ENCODE measurements around the gene LRRK1.

LRRK1 gene, protein sequence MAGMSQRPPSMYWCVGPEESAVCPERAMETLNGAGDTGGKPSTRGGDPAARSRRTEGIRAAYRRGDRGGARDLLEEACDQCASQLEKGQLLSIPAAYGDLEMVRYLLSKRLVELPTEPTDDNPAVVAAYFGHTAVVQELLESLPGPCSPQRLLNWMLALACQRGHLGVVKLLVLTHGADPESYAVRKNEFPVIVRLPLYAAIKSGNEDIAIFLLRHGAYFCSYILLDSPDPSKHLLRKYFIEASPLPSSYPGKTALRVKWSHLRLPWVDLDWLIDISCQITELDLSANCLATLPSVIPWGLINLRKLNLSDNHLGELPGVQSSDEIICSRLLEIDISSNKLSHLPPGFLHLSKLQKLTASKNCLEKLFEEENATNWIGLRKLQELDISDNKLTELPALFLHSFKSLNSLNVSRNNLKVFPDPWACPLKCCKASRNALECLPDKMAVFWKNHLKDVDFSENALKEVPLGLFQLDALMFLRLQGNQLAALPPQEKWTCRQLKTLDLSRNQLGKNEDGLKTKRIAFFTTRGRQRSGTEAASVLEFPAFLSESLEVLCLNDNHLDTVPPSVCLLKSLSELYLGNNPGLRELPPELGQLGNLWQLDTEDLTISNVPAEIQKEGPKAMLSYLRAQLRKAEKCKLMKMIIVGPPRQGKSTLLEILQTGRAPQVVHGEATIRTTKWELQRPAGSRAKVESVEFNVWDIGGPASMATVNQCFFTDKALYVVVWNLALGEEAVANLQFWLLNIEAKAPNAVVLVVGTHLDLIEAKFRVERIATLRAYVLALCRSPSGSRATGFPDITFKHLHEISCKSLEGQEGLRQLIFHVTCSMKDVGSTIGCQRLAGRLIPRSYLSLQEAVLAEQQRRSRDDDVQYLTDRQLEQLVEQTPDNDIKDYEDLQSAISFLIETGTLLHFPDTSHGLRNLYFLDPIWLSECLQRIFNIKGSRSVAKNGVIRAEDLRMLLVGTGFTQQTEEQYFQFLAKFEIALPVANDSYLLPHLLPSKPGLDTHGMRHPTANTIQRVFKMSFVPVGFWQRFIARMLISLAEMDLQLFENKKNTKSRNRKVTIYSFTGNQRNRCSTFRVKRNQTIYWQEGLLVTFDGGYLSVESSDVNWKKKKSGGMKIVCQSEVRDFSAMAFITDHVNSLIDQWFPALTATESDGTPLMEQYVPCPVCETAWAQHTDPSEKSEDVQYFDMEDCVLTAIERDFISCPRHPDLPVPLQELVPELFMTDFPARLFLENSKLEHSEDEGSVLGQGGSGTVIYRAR (N-terminal part only)
- total RNA-seq, result 0.31 to 0.40 reads per million in 2 donors

DNA sequence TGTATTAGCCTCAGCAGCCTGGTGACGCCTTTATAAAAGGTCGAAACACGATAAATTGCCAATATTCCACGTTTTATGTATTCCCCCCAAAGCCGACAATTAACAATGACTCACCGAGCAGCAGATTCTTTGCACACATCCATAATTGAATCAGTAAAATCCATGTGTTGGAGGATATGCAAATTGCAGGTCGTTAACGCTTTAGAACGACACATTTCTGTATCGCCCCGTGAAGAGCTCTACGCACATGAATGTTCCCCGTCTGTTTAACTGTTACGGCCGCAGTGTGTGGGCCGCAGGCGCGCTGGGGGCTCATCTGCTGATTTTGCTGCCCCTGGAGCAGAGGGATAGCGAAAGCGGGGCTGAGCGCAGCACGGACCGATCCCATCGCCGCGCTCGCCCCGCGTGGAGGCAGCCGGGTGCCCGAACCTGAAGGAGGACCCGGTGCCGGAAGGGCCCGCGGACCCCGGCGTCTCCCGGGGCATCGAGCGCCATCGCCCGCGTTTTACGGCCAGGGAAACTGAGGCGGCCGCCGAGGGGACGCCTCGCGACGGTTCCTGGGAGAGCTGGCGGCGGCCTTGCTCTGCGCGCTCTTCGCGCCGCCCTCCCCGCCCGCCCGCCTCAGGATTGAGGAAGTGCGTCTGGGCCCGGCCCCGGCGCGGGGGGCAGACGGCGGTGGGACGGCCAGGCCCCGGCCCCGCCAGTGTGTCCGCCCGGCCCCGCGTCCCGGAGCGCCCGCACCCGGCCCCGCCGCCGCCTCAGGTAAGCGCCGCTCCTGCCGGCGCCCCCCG, at the start of gene LRRK1:
Gene LRRK1 (plus strand): TSS at position 668 of the 791 bp plus-strand sequence. CDS start 5,276 bp downstream, outside the sequence.
- DNase-seq, result peak in 1 of 5 experiments; percentile 24

DNA sequence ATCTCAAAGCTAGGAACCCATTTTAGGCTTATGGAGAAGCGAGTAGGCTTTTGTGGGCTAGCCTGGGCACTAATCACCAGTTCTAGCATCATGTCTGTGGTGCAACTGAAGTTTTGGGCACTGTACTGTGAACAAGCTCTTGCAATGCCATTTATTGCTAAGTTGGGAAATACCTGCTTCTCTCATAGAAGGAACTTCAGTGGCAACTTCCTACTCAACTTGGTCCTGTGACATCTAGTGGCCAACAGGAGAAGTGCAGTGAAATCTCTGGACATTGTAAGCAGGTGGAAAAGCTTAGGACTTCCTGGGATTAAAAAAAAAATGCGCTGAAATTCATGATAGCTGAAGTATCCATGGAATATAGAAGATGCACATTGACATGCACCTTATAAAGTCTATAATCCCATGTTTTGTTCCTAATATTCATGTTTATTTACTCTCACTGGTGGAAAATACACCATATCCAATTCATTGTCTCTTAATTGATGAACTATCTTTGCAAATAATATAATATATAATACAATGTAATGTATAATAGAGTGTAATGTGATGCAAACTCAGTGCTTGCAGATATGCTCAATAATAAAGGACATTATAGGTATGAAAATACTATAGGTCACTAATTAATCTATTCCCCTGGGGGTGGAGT, 46.0 kb upstream of the LRRK1 start:
- peak in 4 of 5 experiments; percentile 13 to 45 (median 16) for DNase-seq

DNA sequence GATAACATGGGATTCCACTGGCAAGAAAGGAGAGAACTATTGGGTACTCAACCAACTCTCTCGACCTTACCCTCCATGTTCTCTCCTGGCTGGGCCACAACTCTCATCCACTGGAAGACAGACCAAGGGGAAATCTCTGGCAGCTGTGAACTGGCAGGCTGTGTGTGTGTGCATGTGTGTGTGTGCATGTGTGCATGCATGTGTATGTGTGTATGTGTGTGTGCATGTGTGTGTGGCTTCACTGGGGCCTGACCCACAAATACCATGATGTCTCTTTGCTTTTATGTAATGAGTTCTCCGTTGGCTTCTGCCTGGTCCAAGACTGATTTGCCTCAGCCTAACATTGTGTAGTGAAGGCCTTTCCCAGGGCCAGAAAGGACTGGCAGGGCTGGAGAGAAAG, 43.7 kb upstream of the LRRK1 start:
- DNase-seq, result no peak

DNA sequence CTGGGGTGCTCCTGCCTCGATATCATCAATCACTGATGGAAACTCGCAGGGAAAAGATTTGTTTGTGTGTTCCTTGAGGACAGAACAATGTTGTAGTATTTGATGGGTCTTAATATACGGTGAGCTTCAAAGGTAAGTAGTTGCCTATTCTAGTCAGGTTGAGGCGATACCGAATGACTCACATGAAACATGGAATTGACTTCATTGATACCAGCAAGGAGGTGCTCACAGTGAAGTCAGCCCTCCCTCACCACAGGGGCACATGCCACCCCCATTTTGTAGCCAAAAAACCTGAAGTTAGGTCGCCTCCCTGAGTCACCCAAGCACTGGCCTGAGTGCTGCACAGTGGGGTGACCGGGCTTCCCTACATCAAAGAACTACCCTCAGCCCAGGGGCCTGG, 43.2 kb upstream of the LRRK1 start:
- DNase-seq, result no peak

DNA sequence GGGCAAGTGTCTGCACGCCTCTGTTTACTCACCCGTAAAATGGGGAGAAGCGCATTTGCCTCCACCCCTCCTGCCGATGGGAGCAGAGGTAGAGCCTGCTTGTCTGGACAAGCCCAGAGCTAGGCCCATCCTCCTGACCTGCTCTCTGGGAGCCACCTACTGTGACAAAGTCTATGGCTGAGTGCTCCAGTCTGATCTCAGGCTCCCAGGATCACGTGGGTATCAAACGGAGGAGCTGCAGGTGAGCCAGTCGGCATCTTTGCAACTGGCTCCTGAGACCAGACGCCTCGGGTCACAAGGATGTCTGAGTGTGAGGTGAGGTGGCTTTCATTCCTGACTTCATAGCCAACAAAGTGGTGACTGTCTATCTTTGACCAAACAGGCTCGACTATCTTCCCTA, 41.6 kb upstream of the LRRK1 start:
- no peak for DNase-seq

DNA sequence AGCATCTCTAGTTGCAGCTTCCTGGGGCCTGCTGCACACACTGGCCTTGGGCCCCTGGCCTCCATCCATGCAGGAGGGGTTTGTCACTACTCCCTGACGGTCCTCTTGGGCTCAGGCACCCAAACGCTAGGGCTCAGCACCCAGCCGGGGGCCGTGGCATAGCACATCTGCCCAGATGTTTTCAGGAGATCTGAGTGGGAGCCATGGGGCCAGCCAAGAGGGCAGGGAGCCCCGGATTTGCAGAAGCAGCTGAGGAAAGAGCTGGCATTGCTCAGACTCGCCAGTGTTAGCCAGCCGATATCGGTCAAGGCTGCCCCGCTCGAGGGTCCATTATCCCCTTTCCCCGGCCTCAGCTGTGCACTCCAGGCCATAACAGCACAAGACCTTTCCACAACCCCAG, 41.0 kb upstream of the LRRK1 start:
- no peak for DNase-seq

DNA sequence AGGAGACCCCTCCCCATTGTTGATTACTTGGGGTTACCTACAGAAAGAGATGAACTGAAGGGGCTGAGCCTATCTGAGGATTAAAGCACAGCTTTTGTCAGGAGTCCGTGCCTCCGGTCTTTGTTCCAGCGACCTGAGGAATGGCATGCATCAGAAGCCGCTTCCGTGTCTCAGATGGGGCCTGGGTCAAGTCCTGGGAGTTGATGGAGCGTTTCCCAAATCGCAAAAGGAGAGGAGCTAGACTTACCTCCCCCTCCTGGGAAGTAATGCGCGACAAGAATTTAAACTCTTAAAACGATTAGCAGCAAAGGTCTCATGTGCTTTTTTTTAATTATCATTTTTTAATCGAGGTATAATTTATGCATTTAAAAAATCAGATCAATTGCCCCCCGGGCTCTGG, 40.5 kb upstream of the LRRK1 start:
- no peak for DNase-seq

DNA sequence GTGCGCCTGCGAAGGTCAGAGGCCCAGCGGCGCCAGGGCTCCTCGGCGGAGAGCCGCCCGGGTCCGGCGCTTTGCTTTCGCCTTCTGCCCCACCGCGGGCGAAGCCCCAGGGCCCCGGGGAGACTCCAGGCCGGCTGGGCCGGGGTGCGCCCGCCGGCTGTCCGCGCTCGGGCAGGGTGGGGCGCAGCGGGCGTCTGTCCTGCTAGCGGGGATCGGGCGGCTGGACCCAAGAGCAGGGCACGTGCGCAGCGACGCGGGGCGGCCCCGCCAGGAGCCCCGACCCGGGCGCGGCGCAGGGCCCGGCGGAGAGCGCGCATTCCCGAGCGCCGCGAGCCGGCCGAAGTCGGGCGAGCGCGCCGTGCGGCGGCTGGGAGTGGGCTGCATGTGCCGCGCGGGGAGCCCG, 40.1 kb upstream of the LRRK1 start:
- DNase-seq, result no peak

DNA sequence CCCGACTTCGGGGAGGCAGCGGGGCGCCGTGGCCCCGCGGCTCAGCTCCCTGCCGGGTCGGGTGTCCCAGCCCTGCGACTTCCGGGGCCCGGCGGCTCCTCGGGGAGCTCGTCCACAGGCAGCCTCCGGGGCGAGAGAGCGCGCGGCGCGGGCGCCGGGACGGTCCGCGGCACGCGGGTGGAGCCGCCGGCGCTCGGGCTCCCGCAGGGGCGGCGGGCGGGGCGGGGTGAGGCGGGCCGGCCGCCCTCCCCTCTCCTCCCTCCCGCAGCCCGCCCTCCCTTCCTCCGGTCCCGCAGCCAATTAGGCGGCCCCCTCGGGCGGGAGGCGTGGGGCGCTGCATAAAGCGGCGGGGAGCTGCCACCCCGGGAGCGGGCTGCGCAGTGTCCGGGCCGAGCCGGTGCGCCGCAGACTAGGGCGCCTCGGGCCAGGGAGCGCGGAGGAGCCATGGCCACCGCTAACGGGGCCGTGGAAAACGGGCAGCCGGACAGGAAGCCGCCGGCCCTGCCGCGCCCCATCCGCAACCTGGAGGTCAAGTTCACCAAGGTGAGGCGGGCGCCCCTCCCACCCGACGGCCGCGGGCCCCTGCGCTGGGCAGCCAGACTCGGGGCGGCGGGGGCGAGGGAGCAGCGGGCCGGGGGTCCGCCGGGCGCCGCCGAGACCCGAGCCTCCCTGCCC, 39.6 kb upstream of the LRRK1 start, which contains the start of gene ALDH1A3:
Gene ALDH1A3 (plus strand): TSS at position 368 of the 675 bp plus-strand sequence. CDS start 77 bp downstream, at position 445.
- DNase-seq, result peak in 1 of 5 experiments; percentile 11

DNA sequence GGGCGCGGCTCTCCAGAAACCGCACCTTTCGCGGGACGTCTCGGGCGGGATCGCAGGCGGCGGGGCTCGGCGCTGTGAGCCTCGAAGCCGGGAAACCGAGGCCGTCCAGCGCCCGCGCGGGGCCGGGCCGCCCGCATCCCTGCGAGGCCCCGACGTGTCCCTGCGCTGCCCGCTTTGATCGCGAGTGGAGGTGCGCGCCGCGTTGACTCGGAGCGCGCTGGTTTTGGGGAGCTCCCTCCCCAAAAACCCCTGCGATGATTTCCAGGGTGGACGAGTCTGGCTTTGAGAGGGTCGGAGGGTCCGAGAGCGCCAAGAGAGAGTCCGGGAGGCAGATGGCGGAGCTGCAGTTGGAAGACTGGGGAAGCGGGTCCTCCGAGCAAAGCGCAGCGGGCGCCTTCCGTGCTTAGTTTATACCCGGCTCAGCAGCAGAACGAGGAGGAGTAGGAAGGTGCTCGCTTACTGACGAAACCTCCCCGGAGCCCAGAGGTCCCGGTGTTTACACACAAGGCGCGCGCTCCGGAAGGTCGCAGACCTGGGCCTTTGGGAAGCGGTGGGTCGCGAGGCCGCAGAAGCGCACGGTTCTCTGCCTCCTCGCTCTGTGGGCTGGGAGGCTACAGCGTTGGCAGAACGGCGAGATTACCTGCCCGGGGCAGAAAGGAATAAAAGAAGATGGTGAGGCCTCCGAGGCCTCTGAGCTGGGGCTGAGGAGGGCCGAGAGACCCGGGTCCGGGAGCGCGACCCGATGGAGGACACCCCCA, 38.8 kb upstream of the LRRK1 start:
- DNase-seq, result no peak

DNA sequence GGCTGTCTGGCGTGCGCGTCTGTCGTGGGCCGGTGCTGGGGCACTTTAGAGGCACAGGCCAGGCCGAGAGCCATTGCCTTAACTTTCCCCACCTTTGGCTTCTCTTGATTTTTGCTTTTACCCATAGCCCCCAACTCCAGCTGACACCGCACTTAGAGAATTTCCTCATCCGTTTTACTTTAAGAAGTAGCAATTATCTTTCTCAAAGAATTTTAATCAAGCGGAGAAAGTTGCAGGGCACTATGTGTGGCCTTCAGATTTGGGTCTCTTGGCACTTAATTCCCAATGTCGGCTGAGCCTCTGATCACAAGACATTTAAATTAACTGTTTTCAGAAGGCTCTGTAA, 38.3 kb upstream of the LRRK1 start:
- DNase-seq, result no peak

DNA sequence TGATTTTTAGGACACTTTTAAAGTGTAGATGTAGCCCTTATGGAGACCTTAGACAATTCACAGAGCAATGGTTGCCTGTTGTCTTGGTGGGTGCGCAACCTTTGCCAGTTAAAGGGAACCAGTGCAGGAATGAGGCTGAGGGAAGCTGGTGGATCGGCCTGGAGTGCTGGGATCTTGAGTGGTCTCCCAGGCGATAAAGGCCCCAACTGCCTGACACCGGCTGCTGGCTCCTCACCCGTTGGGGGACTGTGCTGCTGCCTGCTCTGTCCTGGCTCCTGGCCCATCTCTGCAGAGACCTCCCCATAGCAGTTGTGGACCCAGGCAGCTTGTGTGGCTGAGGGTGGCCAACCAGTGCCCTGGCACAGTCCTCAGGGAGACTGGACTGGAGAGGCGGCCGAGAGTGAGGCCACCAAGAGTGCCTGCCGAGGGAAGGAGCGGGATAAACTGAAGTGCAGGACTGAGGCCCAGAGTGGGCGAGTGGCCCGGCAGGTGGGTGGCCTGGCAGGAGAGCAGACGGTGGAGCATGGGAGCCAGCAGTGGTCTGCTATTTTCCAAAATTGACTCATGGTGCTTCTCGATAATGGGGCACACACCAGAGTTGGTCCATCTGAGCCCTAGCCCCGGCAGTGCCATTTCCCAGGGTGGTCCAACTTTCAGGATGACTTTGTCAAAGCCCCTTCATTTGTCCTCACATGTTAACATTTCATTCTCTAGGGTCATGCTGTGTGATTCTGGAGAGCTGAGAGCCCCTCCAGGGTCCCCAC, 37.4 kb upstream of the LRRK1 start:
- DNase-seq, result no peak

DNA sequence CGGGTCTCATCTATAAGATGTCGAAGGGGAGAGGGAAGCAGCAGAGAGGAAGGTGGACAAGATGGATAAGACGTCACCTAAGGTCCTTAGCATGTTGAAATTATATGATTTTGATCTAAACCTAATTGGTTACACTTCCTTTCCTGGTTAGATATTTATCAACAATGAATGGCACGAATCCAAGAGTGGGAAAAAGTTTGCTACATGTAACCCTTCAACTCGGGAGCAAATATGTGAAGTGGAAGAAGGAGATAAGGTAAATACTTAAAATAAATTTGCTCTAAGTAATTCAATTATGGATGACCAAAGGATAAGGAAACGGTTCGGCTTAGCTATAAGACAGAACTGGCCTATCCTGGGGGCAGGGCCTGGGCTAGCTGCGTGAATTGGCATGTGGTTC, 34.0 kb upstream of the LRRK1 start:
- DNase-seq, result no peak

DNA sequence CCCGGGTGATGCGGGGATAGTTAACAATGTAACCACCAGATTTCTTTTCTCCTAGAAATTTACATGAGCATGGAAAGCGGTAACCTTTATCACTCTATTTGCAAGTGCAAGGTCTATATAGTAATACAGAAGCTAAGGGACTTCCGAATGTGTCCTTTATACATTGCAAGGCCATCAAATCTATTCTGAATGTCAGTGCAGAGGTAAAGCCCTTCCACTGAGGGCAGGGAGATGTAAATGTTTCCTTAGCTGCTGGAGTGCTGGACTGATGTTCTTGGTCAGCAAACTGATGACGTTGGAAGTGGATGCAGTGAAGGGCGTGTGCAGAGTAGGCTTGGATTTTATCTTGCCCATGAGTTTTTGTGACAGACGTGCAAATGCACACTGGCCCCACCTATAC, 33.3 kb upstream of the LRRK1 start:
- no peak for DNase-seq

DNA sequence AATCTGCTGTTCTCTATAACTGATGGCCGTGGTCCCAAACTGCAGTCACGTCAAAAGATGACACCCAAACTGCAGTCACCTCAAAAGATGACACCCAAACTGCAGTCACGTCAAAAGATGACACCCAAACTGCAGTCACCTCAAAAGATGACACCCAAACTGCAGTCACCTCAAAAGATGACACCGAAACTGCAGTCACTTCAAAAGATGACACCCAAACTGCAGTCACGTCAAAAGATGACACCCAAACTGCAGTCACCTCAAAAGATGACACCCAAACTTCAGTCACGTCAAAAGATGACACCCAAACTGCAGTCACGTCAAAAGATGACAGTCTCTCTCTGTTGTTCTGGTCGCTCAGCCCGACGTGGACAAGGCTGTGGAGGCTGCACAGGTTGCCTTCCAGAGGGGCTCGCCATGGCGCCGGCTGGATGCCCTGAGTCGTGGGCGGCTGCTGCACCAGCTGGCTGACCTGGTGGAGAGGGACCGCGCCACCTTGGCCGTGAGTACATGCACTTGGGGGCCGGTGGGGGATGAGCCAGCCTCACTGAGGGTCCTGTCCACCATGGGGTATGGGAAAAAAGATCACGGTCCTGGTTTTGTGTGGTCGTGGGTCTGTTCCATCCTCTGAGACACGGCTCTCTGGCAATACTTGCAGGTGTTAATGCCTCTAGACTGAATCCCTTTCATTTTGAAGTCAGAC, 31.8 kb upstream of the LRRK1 start:
- no peak for DNase-seq

DNA sequence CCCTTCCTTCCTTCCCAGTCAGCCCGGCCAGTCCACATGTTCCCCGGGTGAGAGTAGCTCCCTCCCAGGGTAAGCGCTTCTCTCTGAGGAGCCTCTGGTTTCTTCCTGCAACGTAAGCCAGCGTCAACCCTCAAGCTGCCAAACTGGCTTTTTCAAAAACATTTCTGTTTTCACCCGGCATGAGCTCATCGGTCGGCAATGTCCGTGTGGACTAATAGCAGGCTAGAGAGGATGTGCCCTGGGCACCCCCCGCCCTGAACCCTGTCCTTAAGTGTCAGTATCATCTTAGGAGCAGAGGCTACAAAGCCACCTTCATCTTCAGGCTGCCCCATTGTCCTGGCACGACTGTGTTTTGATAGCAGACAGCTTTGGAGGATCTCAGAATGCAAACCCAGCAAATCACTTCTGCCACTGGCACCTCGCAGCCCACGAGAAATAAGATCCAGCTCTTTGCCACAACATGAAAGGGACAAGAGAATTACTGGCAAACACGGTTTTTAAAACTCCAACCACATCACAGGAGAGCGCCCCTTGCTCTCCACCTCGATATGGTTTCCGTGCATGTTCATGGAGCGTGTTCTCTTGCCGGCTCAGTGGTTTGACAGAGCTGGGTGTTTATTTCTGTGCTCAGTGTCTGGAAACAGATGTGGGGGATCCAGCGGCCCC, 29.6 kb upstream of the LRRK1 start:
- no peak for DNase-seq

DNA sequence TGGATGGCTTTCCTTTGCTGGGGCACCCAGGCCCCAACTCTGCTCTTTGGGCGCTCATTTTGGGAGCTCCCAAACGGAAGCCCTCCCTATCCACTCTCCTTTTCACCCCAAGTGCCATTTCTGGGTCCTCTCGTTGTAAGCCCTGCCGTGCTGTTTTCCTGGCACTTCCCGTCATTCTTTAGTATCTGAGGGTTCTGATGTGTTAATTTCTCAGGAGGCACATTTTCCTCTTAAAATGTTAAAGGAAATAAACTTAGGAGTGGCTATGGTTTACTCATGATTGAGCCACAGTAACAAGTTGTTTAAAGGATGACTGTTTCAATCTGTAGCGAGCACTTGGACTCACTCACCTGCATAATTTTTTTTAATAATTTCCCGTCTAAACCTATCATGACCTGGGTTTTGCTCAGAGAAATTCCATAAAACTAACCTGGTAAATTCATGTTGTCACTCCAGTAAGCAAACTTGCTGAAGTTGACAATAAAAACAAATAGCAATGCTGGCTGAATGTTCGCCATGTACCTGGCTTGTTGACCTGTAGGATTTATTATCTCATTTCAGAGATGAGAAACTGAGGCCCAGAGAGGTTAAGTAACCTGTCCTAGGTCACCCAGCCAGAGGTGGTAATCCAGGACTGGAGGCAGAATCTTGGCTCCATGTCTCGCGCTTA, 29.0 kb upstream of the LRRK1 start:
- DNase-seq, result no peak

DNA sequence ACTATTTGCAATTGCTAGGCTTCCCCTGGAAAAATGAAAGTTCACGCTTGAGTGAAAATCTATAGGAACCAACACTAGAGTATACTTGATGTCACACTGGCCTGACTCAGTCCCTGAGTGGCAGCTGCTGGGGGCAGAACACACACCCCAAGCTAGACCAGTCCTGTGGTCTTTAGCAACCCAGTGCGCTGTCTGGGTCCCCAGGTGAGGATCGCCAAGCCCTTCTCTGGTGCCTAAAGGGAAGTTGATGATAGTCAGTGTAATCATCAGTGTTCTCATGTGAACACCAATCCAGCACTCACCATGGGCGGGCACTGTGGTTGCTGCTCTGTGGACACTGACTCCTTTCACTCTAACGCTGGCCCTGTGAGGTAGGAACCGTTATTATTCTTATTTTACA, 28.3 kb upstream of the LRRK1 start:
- DNase-seq, result no peak

Data from T-helper 2 cell (primary cell).